Retinal pigment epithelial cell (primary cell): ENCODE measurements around the gene CTU2.
A peak's percentile ranks its signal among the peaks of the same experiment; 100 is the strongest.

ENCODE experiments used
- DNase-seq: peaks from one replicate; pipeline ENCODE4 v3.0.0-alpha.2; 2010; ENCODE audit warnings: low read depth
- H3K4me3 ChIP-seq: 2 replicates; pipeline ENCODE4 v1.5.1; 2011; ENCODE audit warnings: mild to moderate bottlenecking, low read length, control low read depth, moderate library complexity
- TF ChIP-seq, protein P1 (sequence below): conservative IDR thresholded peaks from 2 replicates; pipeline ENCODE4 v1.5.1; 2011; ENCODE audit warnings: low read depth, low read length, control low read depth, inconsistent platforms

Gene CTU2

DNA sequence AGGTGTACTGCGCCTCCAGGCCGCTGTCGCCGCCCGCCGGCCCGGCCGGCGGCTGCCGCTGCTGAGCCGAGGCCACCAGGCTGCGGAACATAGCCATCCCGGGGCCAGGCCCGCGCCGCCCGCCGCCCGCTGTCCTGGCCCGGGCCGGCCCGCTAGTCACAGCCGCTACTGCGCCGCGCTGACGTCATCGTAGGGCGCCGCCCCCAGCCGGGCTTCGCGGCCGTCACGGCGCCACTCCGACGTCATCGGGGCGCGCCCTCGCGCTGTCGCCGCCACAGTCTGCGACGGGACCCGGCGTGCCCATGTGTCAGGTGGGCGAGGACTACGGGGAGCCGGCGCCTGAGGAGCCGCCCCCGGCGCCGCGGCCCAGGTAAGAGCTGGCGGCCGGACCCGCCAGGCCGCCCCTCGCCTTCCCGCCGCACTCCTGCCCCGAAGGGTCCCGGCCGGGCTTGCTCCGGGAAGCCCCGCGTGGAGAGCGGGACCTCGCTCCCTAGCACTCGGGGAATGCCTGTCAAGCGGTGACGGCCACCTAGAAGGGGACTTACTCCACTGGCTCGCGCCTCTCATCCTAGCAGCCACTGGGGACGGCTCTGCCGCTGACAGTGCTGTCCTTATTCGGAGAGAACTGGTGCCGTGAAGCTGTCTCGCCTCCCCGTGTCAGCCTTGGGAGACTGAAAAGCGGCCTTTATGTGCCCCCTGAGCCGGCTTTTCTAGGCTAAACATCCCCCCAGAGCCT is at the start of gene CTU2, which contains the start of gene RNF166:
TSS of gene CTU2 (plus strand) at position 275 of the 736 bp plus-strand sequence. CDS start at position 303, 28 bp downstream.
TSS of gene RNF166 (minus strand) at position 180 of the 736 bp plus-strand sequence. CDS start at position 97, 83 bp downstream.
- DNase-seq = peak; percentile 52
- peak within 1 kb of the TSS; percentile 92 for H3K4me3 ChIP-seq
- TF ChIP-seq, protein P1, sequence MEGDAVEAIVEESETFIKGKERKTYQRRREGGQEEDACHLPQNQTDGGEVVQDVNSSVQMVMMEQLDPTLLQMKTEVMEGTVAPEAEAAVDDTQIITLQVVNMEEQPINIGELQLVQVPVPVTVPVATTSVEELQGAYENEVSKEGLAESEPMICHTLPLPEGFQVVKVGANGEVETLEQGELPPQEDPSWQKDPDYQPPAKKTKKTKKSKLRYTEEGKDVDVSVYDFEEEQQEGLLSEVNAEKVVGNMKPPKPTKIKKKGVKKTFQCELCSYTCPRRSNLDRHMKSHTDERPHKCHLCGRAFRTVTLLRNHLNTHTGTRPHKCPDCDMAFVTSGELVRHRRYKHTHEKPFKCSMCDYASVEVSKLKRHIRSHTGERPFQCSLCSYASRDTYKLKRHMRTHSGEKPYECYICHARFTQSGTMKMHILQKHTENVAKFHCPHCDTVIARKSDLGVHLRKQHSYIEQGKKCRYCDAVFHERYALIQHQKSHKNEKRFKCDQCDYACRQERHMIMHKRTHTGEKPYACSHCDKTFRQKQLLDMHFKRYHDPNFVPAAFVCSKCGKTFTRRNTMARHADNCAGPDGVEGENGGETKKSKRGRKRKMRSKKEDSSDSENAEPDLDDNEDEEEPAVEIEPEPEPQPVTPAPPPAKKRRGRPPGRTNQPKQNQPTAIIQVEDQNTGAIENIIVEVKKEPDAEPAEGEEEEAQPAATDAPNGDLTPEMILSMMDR = no peak

DNA sequence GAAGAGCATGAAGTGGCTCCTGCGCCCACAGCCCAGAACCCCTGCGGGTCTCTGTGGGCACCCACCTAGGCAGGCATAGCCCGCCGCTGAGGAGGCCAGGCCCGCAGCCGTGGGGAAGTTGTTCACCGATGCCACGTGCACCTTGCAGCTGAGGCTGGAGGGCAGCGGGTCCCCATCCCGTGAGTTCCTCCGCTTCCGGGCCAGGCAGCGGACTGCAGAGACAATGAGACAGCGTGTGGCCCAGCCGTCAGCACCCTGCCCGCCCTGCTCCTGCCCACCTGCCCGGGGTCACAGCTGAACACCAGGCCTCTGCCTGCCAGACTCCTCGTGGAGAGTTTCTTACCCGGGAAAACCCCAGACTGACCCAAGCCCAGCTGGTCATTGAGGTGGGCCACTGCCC is 48.9 kb upstream of the CTU2 start:
- TF ChIP-seq, protein P1 = no peak
- H3K4me3 ChIP-seq = no peak overlapping the region
- no peak for DNase-seq

DNA sequence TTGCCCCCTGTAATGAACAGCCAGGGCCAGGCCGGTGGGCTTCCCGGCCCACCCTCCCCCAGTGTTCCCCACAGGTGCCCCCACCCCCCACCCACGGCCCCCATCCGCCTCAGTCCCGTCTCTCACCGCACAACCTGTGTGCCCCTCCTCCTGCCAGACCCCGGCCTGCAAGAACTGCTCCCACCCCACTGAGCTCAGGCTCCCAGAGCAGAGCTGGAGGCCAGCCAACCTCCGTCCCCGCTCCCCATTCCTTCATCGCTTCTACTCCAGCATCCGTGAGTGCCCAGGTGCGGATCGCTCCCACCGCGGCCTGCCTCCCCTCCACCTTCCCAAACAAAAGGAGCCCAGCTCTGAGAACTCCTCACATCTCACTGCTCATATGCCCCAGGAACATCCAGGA is 47.6 kb upstream of the CTU2 start:
- TF ChIP-seq, protein P1 = no peak
- DNase-seq = no peak
- H3K4me3 ChIP-seq = no peak overlapping the region

DNA sequence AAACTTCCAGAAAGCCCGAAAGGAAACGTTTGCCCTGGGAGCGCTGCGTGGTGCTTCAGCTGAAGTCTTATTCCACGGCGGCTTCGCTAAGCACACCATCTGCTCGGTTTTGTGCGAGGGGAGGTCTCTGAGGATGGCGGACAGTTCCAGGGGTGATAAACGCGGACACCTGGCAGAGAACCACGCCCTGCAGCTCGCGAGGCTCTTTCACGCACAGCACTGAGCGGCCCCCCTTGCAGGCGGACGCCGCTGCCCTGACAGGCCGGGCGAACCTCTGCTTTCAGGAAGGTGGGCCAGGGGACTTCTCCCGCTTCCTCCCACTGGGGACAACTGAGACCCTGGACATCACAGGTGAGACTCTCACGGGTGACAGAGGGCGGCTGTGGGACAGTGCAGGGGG is 47.1 kb upstream of the CTU2 start:
- TF ChIP-seq, protein P1 = no peak
- no peak for DNase-seq
- no peak overlapping the region for H3K4me3 ChIP-seq

DNA sequence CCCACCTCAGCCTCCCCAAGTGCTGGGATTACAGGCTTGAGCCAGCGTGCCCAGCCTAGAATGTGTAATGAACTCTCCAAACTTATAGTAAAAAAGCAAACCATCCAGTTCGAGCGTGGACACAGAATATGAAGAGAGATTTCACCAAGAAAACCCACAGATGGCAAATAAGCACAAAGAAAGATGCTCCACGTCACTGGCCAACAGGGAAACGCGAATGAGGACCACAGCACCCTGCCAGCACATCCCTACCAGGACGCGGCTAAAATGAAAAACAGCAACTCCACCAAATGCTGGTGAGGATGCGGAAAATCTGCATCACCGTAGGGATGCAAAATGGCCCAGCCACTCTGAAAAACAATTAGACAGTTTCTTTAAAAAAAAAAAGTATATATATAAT is 44.8 kb upstream of the CTU2 start:
- TF ChIP-seq, protein P1 = no peak
- peak overlapping the region; percentile 87 for H3K4me3 ChIP-seq
- no peak for DNase-seq

DNA sequence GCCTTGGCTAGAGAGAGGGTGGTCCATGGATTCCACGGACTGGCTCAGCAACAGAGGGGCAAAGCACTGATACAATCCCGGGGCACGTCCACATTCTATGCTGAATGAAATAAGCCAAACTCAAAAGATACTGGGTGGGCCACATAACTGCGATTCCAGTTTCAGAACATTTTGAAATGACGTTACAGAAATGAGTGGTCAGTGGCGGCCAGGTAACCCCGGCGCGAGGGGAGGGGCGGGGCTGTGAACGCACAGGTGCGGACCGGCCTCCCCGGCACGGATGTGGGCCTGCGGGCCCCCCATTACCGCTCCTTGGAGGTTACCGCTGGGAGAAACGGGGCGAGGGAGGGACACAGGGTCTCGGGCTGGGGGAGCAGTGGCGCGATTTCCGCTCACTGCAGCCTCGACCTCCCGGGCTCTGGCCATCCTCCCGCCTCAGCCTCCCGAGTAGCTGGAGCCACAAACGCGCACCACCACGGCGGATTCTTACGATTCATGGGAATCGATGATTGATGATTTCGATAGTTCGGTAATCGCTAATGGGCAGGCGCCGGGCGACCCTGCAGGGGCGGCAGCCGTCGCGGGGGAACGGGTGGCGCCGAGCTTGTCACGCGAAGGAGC is 44.0 kb upstream of the CTU2 start:
- no peak for DNase-seq
- TF ChIP-seq, protein P1 = no peak
- H3K4me3 ChIP-seq = peak overlapping the region; percentile 87
